Nephron (organoid): Measurements from ENCODE around the gene PPP4R2.

ENCODE experiments used
- H3K27ac Mint-ChIP-seq, 3 experiments: 2 replicates each; pipeline ENCODE4 v1.8.0; 2020; ENCODE audit warnings: mixed read lengths in 3 of 3, mild to moderate bottlenecking in 2 of 3, moderate library complexity in 1 of 3
- H3K27me3 Mint-ChIP-seq: 2 replicates; pipeline ENCODE4 v1.8.0; 2021; ENCODE audit warnings: low read depth, mild to moderate bottlenecking, moderate library complexity, mixed read lengths
- H3K36me3 Mint-ChIP-seq: 2 replicates; pipeline ENCODE4 v1.8.0; 2020; ENCODE audit warnings: low read depth, mixed read lengths
- H3K4me1 Mint-ChIP-seq: 2 replicates; pipeline ENCODE4 v1.8.0; 2020; ENCODE audit warnings: mixed read lengths
- H3K4me3 Mint-ChIP-seq, 3 experiments: 2 replicates each; pipeline ENCODE4 v1.8.0; 2020; ENCODE audit warnings: mild to moderate bottlenecking in 3 of 3, mixed read lengths in 3 of 3, moderate library complexity in 2 of 3
- H3K9me3 Mint-ChIP-seq: 2 replicates; pipeline ENCODE4 v1.8.0; 2020; ENCODE audit warnings: mixed read lengths
- CTCF ChIP-seq, 3 experiments: fragments of 200-600 bp; sonication (generic); IDR thresholded peaks; one replicate each; pipeline ENCODE4 v1.5.0; 2021; ENCODE audit warnings: antibody characterized with exemption in 3 of 3; ENCODE audit not compliant: unreplicated experiment in 3 of 3

Gene PPP4R2

GRCh38 chr3:73072634-73073033 is 76.0 kb downstream of the PPP4R2 start:
- Mint-ChIP-seq H3K27me3 (no peaks in the 10 kb centered on the region), H3K9me3 (no peaks in the 10 kb centered on the region), H3K27ac (no peak overlapping the region), H3K4me3 (no peak overlapping the region), H3K4me1 (peaks cover 35% of the 10 kb centered on the region), H3K36me3 (no peaks in the 10 kb centered on the region)
- TF ChIP-seq CTCF (IDR thresholded peaks at IDR 0.05; ENCODE audit: unreplicated experiment in 3 of 3) = no peak

GRCh38 chr3:73073091-73073707 is 76.6 kb downstream of the PPP4R2 start:
- peak overlapping the region in 1 of 3 experiments; percentile 39 for H3K27ac Mint-ChIP-seq
- no peak for TF ChIP-seq CTCF (IDR thresholded peaks at IDR 0.05; ENCODE audit: unreplicated experiment in 3 of 3)
- H3K9me3 Mint-ChIP-seq = no peaks in the 10 kb centered on the region
- H3K4me1 Mint-ChIP-seq = peaks cover 35% of the 10 kb centered on the region
- no peaks in the 10 kb centered on the region for H3K36me3 Mint-ChIP-seq
- H3K4me3 Mint-ChIP-seq = no peak overlapping the region
- H3K27me3 Mint-ChIP-seq = no peaks in the 10 kb centered on the region

GRCh38 chr3:73074781-73075180 is 78.2 kb downstream of the PPP4R2 start:
- Mint-ChIP-seq H3K4me1 (peaks cover 35% of the 10 kb centered on the region), H3K27ac (no peak overlapping the region), H3K4me3 (no peak overlapping the region), H3K9me3 (no peaks in the 10 kb centered on the region), H3K36me3 (no peaks in the 10 kb centered on the region), H3K27me3 (no peaks in the 10 kb centered on the region)
- no peak for TF ChIP-seq CTCF (IDR thresholded peaks at IDR 0.05; ENCODE audit: unreplicated experiment in 3 of 3)

GRCh38 chr3:73080216-73080966 is 83.8 kb downstream of the PPP4R2 start:
- Mint-ChIP-seq H3K4me3 (no peak overlapping the region), H3K9me3 (no peaks in the 10 kb centered on the region), H3K36me3 (no peaks in the 10 kb centered on the region), H3K27me3 (no peaks in the 10 kb centered on the region), H3K27ac (no peak overlapping the region), H3K4me1 (peaks cover 9% of the 10 kb centered on the region)
- no peak for TF ChIP-seq CTCF (IDR thresholded peaks at IDR 0.05; ENCODE audit: unreplicated experiment in 3 of 3)

GRCh38 chr3:73081140-73081539 is 84.5 kb downstream of the PPP4R2 start:
- no peak overlapping the region for H3K4me3 Mint-ChIP-seq
- no peaks in the 10 kb centered on the region for H3K27me3 Mint-ChIP-seq
- no peaks in the 10 kb centered on the region for H3K36me3 Mint-ChIP-seq
- peaks cover 9% of the 10 kb centered on the region for H3K4me1 Mint-ChIP-seq
- no peak for TF ChIP-seq CTCF (IDR thresholded peaks at IDR 0.05; ENCODE audit: unreplicated experiment in 3 of 3)
- H3K9me3 Mint-ChIP-seq = no peaks in the 10 kb centered on the region
- no peak overlapping the region for H3K27ac Mint-ChIP-seq

- Mint-ChIP-seq H3K4me1 (peaks cover 9% of the 10 kb centered on the region), H3K4me3 (no peak overlapping the region), H3K9me3 (no peaks in the 10 kb centered on the region), H3K27ac (no peak overlapping the region), H3K27me3 (no peaks in the 10 kb centered on the region), H3K36me3 (no peaks in the 10 kb centered on the region)
- no peak for TF ChIP-seq CTCF (IDR thresholded peaks at IDR 0.05; ENCODE audit: unreplicated experiment in 3 of 3)
Observed at GRCh38 chr3:73084170-73084569, 87.6 kb downstream of the PPP4R2 start.
